Putamen (tissue), 1 donor: Measurements from ENCODE around the gene LRP1.
A peak's percentile ranks its signal among the peaks of the same experiment; 100 is the strongest.

ENCODE experiments used
- DNase-seq: peaks from one replicate; pipeline ENCODE4 v3.0.0-alpha.2; 2016; ENCODE audit warnings: low spot score

Gene LRP1

DNA sequence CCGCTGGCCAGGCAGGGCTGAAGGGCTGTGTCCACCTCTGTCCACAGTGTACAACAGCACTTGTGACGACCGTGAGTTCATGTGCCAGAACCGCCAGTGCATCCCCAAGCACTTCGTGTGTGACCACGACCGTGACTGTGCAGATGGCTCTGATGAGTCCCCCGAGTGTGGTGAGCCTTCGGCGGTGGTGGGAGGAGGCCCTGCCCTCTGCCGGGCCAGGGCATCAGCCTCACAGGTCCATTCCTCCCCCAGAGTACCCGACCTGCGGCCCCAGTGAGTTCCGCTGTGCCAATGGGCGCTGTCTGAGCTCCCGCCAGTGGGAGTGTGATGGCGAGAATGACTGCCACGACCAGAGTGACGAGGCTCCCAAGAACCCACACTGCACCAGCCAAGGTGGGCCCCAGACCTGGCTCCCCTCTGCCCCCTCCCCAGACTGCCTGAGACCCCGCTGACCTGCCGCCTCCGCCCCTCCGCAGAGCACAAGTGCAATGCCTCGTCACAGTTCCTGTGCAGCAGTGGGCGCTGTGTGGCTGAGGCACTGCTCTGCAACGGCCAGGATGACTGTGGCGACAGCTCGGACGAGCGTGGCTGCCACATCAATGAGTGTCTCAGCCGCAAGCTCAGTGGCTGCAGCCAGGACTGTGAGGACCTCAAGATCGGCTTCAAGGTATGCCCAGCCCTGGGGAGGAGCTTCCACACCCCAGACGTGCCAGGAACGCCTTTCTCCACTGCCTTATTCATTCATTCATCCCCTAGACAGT lies 67.5 kb downstream of the LRP1 start:
- no peak for DNase-seq

DNA sequence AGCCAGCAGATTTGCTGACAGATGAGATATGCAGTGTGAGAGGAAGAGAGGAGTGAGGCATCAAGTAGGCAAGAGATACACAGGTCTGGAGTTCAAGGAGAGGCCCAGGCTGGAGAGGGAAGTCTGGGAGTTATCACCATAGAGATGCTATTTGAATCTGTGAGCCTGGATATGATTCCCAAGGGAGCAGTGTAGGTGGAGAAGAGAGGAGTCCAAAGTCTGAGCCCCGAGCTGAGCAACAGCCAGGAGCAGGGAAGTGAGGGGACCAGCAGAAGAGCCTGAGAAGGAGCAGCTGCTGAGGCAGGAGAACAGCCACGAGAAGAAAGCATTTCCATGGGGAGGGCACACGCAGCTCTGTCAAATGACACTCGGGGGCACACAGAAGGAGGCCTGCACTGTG lies 68.2 kb downstream of the LRP1 start:
- no peak for DNase-seq

DNA sequence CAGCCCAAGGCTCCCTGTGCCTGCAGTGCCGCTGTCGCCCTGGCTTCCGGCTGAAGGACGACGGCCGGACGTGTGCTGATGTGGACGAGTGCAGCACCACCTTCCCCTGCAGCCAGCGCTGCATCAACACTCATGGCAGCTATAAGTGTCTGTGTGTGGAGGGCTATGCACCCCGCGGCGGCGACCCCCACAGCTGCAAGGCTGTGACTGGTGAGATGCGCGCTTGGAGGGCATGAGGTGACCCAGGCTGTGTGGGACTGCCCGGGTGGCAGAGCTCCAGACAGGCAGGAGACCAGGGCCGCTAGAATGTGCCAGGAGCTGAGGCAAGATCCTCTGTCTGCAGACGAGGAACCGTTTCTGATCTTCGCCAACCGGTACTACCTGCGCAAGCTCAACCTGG lies 68.7 kb downstream of the LRP1 start:
- no peak for DNase-seq

DNA sequence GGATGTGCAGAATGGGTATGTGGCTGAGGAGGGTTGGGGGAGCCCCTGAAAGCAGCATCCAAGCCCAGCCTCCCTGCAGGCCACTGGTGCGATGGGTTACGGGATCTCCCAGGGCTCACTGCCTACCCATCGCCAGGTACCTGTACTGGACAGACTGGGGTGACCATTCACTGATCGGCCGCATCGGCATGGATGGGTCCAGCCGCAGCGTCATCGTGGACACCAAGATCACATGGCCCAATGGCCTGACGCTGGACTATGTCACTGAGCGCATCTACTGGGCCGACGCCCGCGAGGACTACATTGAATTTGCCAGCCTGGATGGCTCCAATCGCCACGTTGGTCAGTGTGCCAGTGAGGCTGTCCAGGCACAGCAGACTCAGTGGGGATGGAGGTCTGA lies 70.0 kb downstream of the LRP1 start:
- no peak for DNase-seq

DNA sequence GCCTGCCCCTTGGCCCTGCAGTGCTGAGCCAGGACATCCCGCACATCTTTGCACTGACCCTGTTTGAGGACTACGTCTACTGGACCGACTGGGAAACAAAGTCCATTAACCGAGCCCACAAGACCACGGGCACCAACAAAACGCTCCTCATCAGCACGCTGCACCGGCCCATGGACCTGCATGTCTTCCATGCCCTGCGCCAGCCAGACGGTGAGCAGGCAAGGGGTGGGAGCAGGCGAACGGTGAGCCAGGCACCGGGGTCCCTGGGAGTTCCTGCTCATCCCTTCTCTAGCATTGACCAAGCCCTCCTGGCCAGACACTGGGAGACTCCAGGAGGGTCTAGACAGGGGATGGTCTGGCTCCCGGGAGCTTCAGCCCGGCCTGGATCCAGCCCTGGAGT lies 70.9 kb downstream of the LRP1 start:
- no peak for DNase-seq

DNA sequence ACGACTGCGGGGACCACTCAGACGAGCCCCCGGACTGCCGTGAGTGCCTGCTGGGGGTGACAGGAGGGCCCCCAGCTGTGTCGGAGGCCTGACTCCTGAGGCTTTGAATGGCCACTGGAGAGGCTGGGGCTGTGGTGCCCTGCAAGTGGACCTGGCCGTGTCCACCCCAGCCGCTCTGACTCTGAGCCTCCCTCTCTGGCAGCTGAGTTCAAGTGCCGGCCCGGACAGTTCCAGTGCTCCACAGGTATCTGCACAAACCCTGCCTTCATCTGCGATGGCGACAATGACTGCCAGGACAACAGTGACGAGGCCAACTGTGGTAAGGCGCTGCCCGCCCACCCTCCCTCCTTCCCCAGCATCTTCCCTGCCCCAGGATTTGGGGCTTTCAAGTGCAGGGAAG lies 72.2 kb downstream of the LRP1 start:
- DNase-seq: no peak

DNA sequence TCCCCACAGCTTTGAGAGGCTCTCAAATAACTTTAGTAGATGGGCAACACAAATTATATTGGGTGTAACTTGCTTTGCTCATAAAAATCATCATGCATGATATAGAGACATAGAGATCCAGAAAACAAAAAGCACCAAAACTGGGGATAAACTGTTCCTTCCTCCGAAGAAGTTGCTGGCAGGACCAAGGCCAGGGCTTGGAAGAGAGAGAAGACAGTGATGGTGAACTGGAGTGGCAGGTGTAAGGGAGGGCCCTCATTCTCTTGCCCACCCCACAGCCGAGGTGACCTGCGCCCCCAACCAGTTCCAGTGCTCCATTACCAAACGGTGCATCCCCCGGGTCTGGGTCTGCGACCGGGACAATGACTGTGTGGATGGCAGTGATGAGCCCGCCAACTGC lies 72.9 kb downstream of the LRP1 start:
- DNase-seq: no peak

DNA sequence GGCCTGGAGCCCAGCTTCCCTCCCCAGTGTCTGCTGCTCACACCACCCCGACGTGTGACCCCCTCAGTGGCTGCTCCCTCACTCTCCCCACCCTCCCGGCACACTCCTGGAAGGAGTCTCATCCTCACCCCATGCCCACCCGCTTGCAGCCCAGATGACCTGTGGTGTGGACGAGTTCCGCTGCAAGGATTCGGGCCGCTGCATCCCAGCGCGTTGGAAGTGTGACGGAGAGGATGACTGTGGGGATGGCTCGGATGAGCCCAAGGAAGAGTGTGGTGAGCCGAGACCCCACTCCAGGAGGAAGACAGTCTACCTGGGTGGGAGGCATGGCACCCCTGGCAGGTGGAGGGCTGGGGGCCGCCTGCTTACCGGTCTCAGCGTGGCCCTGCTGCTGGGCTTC lies 73.3 kb downstream of the LRP1 start:
- DNase-seq: no peak

DNA sequence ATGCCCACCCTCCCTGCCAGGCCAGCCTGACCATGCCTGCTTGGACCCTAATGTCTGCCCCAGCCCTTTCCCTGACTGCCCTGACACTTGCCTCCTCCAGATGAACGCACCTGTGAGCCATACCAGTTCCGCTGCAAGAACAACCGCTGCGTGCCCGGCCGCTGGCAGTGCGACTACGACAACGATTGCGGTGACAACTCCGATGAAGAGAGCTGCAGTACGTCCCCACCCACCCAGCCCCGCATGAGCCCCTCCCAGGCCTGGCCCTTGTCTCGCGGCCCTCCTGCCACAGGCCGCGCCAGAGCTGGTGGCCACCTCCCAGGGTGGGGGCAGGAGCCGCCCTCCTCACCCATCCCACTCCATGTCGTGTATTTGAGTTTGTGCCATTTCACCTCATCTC lies 74.0 kb downstream of the LRP1 start:
- DNase-seq: no peak

DNA sequence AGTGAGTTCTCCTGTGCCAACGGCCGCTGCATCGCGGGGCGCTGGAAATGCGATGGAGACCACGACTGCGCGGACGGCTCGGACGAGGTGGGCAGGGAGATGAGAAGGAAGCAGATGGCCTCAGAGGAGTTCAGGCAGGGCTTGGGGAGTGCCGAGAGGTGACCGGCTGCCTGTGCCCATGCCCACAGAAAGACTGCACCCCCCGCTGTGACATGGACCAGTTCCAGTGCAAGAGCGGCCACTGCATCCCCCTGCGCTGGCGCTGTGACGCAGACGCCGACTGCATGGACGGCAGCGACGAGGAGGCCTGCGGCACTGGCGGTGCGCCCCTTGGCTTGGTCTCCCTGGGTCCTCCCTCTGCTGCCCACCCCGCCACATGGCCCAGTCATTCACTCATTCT lies 74.9 kb downstream of the LRP1 start:
- DNase-seq: no peak

DNA sequence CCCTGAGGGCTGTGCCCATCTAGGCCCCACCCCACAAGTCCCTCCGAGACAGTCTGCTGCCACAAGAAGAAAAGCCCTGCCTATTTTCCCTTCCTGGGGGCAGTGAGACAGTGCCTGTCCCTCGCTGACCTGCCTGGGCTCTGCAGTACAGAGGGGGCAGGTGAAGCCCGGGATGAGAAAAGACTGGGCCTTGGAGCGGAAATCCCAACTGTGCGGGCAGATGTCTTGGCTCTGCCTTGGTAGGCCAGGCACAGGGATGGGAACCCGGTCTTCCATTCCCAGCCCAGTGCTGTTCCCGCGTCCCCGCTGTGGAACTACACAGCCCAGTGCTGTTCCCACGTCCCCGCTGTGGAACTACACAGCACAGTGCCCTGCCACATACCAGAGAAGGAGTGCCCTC lies 75.5 kb downstream of the LRP1 start:
- DNase-seq: no peak

DNA sequence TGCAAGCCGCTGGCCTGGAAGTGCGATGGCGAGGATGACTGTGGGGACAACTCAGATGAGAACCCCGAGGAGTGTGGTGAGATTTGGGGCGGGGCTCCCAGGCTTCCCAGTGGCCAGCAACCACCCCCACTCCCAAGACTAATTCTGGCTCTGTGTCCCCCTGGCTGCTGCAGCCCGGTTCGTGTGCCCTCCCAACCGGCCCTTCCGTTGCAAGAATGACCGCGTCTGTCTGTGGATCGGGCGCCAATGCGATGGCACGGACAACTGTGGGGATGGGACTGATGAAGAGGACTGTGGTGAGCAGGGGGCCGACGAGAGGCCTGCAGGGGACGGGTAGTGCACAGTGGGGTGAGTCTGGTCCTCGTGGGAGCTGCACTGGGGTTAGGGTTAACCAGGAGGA lies 76.2 kb downstream of the LRP1 start:
- DNase-seq: no peak

DNA sequence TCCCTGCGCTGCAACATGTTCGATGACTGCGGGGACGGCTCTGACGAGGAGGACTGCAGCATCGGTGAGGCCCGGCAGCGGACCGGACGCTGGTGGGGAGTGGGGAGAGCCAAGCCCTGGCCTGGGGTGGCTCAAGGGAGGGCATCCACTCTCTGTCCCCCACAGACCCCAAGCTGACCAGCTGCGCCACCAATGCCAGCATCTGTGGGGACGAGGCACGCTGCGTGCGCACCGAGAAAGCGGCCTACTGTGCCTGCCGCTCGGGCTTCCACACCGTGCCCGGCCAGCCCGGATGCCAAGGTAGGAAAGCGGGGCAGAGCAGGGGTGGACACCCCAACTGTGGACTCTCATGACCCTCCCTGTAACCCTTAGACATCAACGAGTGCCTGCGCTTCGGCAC lies 76.9 kb downstream of the LRP1 start:
- DNase-seq: no peak

DNA sequence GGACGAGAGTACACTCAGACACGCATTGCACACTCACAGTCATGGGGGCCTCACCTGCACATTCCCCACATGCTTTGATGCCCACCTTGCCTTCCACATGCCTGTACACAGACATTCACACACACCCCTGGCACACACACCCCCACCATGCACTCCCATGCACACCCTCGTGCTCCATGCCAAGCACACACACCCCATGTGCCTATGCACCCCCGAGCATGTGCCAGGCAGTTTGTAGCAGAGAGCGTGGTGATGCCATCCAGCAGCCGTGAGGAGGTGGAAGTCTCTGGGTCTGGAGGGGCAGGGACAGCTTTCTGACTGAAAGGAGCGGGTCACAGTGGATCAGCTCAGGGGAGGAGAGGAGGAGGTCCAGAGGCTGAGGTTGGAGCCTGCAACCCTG lies 77.6 kb downstream of the LRP1 start:
- DNase-seq: no peak

DNA sequence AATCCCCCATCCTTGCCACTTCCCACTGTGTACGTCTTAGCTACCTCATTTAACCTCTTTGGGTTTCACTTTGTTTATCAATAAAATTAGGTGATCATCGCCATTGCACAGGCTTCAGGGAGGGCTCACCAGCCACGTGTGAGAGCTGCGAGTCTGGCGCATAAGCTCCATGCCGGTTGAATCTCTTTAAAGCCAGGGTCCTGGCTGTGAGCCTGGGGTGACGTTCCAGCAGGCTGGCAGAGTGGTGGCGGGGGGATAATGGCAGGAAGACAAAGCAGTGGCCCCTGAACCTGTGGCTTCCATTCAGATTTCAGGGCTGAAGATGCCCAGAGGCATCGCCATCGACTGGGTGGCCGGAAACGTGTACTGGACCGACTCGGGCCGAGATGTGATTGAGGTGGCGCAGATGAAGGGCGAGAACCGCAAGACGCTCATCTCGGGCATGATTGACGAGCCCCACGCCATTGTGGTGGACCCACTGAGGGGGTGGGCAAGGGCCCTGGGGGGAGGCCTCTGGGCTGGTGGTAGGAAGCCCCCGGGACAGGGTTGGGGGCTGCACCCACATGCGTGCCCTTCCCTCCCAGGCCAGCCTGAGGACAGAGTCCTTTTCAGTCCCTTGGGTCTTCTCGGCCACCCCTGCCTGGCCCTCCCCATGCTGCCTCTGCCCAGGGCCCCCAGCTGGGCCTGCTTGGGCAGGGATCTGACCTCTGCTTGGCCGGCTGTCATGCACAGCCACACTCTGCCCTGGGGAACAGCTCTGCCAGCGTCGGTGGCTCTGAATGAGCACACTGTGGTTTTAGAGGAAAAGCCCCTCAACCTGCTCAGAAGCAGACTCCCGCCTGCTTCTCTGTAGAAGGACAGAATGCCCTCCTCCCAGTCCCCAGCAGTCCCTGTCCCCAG lies 79.7 kb downstream of the LRP1 start:
- DNase-seq: no peak

DNA sequence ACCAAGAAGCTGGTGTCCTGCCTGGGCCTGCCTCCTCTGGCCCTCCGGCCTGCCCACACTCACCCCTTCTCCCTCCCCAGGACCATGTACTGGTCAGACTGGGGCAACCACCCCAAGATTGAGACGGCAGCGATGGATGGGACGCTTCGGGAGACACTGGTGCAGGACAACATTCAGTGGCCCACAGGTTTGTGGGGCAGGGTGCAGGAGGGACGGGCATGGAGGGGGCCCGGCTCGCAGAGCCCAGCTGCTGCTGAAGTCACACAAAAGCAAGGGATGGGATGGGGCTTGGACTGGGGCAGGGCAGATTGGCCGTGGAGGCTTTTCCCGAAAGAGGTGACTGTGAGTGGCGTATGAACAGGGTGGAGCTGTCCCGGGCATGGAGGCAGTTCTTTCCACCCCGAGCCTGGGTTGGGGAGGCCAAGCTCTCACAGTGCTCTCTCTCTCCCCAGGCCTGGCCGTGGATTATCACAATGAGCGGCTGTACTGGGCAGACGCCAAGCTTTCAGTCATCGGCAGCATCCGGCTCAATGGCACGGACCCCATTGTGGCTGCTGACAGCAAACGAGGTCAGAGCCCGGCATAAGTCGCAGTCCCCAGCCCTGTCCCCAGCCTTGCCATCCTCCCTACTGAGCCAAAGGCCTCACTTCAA lies 80.5 kb downstream of the LRP1 start:
- peak; percentile 85 for DNase-seq

DNA sequence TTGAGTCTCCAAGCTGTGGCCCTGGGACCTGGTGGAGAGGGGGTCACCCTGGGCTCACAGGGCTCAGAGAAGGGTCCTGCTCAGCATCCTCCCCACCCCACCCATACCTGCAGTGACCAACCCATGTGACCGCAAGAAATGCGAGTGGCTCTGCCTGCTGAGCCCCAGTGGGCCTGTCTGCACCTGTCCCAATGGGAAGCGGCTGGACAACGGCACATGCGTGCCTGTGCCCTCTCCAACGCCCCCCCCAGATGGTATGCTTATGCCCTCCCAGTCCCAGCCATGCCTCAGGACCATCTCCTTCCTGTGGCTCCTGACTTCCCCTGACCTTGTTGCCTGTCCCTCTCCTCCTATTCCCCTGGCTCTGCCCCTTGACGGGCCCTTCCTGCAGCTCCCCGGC lies 81.6 kb downstream of the LRP1 start:
- no peak for DNase-seq

DNA sequence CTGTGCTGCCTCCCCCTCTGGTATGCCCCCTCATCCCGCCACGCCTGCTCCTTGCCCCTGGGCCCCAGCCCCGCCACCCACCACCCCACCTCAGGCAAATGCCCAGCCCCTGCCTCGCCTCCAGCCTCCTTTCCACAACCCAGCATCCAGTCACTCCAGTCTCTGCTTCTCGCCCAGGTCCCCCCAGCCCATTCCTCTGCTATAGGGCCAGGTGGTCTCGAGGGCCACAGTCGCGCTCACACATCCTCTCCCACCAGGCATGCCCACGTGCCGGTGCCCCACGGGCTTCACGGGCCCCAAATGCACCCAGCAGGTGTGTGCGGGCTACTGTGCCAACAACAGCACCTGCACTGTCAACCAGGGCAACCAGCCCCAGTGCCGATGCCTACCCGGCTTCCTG lies 82.2 kb downstream of the LRP1 start:
- DNase-seq: no peak

DNA sequence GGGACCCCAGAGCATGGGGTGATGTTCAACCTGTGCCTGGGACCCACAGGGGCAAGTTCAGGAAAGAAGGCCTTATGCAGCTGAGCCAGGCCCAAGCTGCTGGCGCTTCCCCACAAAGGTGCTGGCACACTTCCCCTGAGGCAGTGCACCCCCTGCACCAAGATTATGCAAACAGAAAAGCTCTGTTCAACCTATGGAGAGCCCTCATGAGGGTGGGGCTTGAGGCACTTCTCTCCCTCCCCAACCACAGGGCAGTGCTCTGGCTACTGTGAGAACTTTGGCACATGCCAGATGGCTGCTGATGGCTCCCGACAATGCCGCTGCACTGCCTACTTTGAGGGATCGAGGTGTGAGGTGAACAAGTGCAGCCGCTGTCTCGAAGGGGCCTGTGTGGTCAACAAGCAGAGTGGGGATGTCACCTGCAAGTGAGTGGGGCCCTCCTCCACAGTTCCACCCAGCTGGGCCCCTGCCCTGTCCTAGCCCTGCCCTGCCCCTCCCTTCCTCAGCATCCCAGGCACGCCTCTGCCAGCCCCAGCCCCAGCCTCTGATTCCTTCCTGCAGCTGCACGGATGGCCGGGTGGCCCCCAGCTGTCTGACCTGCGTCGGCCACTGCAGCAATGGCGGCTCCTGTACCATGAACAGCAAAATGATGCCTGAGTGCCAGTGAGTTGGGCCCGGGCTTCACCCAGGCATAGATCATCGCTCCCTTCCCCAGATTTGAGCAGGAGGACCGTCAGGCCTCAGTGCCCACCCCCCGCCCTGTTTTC lies 82.8 kb downstream of the LRP1 start:
- DNase-seq: no peak

DNA sequence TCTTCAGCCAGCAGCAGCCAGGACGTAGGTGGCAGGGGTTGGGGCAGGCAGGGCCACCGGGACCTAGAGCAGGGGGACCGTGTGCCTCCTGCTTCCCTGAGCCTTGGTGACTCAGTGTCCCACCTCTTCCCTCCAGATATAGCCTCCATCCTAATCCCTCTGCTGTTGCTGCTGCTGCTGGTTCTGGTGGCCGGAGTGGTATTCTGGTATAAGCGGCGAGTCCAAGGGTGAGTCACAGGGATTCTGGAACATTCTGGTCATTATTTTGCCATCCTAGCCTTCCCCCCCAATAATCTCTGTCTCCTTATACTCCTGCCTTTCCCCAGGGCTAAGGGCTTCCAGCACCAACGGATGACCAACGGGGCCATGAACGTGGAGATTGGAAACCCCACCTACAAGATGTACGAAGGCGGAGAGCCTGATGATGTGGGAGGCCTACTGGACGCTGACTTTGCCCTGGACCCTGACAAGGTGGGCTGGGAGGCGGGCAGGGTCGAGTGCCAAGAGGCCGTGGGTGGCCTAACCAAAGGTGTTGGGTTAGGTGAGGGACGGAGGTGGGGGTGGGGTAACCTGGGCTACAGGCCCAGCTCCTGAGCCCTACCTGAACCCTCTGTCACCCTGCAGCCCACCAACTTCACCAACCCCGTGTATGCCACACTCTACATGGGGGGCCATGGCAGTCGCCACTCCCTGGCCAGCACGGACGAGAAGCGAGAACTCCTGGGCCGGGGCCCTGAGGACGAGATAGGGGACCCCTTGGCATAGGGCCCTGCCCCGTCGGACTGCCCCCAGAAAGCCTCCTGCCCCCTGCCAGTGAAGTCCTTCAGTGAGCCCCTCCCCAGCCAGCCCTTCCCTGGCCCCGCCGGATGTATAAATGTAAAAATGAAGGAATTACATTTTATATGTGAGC lies 83.8 kb downstream of the LRP1 start:
- DNase-seq: no peak

DNA sequence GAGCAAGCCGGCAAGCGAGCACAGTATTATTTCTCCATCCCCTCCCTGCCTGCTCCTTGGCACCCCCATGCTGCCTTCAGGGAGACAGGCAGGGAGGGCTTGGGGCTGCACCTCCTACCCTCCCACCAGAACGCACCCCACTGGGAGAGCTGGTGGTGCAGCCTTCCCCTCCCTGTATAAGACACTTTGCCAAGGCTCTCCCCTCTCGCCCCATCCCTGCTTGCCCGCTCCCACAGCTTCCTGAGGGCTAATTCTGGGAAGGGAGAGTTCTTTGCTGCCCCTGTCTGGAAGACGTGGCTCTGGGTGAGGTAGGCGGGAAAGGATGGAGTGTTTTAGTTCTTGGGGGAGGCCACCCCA lies 84.4 kb downstream of the LRP1 start:
- no peak for DNase-seq
